Measurements from ENCODE around the gene ZBTB7C.

GRCh38 chr18:48113691-48114090, 295.5 kb downstream of the ZBTB7C start:
- no peak for TF ChIP-seq CTCF (IDR thresholded peaks at IDR 0.05)
- no peak for TF ChIP-seq POLR2A (IDR thresholded peaks at IDR 0.05)
